NT2/D1 (cell line): ENCODE measurements around the gene KCNIP1.

ENCODE experiments used
- SUZ12 ChIP-seq: IDR thresholded peaks from 2 replicates; pipeline ENCODE4 v1.6.1; 2011; ENCODE audit not compliant: insufficient read length, insufficient read depth; ENCODE audit errors: extremely low read depth
- ZNF274 ChIP-seq: IDR thresholded peaks from 2 replicates; pipeline ENCODE4 v1.6.1; 2011; ENCODE audit warnings: mild to moderate bottlenecking, low read depth, low read length

DNA sequence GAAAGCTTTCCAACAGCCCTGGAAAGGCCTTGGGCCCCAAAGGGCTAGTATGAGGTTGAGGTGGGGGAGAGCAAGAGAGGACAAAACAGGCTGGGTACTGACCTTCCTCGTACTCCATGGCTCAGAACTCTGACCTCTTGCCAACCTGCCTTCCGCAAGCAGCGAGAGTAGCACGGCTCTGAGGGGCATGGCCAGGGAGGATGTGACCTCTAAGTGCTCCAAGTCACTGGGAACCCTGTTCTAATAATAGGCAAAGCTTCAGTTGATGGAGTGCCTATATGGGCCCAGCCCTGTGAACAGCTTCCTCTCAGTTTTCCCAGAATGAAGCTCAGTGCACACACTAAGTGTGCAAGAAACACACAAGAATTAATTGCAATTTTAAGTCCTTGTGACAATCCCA is 152.1 kb downstream of the KCNIP1 start:
- TF ChIP-seq SUZ12, result no peak
- no peak for TF ChIP-seq ZNF274
